ENCODE data around the gene CD3G.
"Not testable (repeated sequence)": the region's sequence is repeated elsewhere in the genome, so short reads cannot be mapped to it uniquely, and the experiment has no call there.

The CD3G gene

DNA sequence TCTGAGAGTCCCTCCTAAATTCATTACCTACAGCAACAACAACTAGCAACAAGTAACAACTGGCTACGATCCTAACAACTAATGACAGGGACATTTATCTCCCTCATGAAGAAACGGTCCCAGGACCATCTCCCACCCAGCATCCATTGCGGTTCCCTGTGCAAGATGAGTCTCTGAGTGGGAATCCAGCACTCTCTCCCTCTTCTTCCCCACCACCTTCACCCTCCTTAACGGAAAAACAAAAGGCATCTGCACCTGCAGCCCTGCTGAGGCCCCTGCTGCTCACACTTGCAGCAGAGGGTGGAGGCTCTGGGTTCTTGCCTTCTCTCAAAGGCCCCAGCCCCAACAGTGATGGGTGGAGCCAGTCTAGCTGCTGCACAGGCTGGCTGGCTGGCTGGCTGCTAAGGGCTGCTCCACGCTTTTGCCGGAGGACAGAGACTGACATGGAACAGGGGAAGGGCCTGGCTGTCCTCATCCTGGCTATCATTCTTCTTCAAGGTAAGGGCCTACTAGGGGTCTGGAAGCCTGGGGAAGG lies at the start of gene CD3G:
CD3G (plus strand) TSS at position 364 of the 535 bp plus-strand sequence; CDS start at position 444, 80 bp downstream.
- no peak for DNase-seq

DNA sequence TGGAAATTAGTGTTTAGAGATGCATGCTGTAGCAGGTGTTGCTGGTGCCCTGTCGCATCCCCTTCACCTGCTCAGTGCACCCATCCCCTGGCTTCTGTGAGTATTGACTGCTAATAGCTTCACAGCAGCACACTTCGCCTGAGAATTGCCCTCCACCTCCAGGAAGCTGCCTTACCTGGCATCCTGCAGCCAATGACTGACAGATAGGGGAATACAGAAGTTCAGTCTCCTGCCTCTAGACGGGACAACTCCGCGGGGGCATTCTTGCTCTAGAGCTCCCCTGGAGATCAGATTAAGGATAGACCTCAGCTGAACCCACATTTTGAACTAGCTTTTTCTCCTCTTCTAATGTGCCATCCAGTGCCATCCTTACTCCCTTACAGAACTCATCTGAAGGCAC lies 48.9 kb upstream of the CD3G start:
- no peak for DNase-seq

DNA sequence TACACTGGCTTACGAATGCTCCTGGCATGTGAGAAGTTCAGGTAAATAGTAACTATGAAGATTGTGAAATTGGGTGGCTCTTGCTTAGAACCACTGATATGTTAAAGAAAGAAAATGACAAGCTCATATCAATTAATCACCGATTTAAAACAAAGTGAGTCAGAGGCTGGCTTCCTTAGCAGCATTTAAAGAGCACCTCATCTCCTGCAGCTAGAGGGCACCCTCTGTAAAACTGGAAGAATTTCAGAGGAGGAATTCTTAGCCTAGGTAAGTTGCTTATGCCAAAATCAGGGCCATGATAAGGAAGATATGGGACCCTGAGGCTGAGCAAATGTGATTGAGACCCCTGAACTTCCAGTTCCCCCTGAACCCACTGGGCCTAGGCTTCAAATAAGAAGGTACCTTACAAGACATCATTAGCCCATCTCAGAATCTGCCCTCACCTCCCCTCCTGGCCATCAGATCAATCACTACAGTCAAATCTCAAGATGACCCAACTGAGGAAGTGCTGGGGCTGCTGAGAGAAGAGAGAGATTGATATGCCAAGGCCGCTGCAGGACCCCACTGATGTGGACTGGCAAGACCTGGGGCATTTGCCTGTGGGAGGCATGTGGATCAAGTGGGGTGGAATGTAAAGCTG lies 48.2 kb upstream of the CD3G start:
- DNase-seq: peak; percentile 23

DNA sequence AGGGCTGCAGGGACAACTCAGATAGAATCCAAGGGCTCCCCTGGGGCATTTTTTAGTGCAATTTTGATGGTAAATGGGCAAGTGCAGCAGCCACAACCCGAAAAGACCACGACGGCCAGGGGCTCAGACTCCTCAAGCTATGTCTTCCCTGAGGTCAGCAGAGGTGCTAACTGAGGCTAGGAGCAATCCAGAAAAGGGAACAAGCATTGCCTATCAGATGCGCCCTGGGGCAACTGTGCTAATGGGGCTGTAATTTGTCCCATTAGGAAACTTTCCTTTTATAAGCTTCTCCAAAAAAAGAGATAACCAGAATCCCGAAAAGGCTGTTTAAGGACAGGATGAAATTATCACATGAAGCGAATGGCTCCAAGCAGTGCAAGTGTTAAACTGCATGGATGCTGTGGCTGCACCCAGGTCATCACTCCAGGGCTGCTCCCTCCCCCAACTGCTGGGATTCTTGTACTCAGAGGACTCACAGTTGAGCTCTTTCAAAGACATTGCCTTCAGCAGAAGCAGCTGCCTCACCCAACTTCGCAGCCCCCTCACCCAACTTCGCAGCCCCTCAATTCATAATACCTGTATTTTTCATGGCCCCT lies 42.4 kb upstream of the CD3G start:
- no peak for DNase-seq

DNA sequence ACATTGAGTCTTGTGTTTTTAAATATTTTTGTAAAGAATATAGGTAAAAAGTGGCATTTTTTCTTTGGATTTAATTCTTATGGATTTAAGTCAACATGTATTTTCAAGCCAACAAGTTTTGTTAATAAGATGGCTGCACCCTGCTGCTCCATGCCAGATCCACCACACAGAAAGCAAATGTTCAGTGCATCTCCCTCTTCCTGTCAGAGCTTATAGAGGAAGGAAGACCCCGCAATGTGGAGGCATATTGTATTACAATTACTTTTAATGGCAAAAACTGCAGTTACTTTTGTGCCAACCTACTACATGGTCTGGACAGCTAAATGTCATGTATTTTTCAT lies 39.9 kb upstream of the CD3G start:
- no peak for DNase-seq

DNA sequence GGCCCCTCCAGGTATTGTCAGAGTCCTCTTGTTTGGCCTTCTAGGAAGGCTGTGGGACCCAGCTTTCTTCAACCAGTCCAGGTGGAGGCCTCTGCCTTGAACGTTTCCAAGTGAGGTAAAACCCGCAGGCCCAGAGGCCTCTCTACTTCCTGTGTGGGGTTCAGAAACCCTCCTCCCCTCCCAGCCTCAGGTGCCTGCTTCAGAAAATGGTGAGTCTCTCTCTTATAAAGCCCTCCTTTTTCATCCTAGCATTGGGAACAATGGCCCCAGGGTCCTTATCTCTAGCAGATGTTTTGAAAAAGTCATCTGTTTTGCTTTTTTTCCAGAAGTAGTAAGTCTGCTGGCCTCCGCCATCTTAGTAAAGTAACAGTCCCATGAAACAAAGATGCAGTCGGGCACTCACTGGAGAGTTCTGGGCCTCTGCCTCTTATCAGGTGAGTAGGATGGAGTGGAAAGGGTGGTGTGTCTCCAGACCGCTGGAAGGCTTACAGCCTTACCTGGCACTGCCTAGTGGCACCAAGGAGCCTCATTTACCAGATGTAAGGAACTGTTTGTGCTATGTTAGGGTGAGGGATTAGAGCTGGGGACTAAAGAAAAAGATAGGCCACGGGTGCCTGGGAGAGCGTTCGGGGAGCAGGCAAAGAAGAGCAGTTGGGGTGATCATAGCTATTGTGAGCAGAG lies 39.4 kb upstream of the CD3G start, which contains the start of gene CD3E:
CD3E (plus strand) TSS at position 163 of the 681 bp plus-strand sequence; CDS start at position 386, 223 bp downstream.
- no peak for DNase-seq

DNA sequence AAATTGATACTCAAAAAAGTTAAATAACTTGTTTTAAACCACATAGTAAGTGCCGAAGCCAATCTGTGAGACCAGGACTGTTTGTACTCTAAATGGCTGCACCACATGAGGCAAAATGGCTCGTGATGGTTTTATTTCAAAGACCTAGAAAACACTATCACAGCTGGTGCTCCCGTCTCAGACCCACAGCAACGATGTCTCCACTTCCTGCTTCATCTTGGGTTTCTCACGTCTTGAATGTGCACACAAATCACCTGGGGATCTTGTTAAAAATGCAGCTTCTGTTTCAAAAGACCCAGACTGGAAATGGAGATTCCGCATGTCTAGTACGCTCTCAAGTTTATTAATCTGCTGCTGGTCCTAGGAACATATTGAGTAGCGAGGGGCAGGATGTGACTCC lies 38.4 kb upstream of the CD3G start:
- DNase-seq: no peak

DNA sequence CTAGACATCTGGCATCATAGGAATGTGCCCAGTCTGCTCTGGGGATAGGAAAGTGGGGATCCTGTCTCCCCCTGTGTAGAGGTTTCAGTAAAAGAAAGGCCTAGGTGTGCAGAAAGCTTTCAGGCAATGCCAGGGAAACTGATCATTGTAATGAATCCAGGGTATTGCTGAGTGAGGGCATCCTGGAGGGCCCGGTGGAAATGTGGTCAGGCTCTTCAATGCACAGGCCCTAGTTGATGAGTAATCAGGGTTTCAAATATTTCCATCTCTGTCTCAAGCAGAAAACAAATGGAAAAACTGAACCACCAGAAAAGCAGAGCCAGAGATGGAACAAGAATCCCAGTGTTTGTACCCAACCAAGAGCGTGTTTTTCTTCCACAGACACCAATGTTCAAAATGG lies 37.6 kb upstream of the CD3G start:
- DNase-seq: no peak

DNA sequence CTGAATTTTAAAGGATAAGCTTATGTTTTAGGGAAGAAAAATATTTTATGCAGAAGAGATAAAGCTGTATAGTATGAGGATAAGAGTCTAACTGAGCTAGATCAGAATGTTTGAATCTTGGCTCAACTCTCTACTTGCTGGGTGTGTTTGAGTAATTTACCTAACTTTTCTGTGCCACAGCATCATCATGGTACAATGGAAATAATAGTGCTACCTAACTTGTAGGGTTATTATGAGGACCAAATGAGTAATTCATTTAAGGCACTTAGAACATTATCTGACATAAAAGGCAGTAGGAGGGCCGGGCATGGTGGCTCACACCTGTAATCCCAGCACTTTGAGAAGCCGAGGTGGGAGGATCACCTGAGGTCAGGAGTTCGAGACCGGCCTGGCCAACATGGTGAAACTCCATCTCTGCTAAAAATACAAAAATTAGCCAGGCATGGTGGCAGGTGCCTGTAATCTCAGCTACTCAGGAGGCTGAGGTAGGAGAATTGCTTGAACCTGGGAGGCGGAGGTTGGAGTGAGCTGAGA lies 35.1 kb upstream of the CD3G start:
- DNase-seq: not testable (repeated sequence)

DNA sequence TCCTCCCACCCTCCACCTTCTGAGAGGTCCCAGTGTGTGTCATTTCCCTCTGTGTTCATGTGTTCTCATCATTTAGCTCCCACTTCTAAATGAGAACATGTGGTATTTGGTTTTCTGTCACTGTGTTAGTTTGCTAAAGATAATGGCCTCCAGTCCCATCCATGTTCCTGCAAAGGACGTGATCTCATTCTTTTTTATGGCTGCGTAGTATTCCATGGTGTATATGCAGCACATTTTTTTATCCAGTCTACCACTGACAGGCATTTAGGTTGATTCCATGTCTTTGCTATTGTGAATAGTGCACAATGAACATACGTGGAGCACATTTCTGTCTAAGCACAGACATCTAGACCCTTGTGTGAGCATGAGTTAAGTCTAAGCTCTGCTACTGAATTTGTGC lies 33.9 kb upstream of the CD3G start:
- DNase-seq: no peak

DNA sequence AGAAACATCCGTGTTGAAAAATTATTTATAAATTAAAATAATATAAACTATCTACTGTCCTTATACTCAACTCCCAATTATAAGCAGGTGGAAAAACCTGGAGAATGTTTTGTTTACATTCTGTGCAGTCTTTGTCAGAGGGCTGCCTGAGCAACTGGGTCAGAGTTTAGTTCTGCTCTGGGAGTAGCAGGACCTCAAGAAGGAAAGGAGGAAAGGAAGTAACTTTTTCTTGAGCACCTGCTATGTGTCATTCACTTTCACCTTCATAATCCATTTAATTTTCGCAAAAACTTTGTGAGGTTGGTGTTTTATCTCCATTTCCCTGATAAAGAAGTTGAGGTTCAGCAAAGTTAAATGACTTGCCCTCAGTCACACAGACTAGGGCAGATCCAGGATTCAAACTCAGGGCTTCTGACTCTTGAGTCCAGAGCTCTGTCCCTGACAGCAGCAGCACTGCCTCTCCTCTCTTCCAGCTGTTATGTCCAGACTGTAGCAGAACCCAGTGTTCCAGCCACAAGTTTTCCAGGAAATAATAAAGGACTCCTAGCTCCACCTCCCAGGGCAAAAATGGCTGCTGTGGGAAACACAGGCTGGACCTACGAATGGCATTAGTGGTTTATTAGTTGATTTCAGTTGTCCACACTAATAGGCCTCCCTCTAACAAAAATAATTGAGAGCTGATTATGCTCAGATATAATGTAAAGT lies 33.2 kb upstream of the CD3G start:
- no peak for DNase-seq

DNA sequence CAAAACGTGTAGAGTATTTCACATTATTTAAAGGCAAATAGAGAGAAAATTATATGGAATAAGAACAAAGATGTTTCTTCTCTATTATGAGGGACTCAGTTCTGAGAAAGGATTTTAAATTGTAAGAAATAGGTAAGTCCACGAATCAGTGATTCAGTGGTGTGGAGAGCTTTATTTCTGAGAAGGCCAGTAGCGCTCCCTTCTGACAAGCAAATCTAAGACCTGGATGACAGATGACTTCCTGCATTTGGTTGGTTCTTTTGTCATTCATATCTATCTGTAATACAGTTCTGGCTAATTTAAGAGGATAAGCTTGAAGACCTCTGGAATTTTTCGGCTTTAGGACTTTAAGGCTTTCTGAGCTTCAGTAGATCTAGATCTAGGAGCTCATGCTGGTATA lies 32.6 kb upstream of the CD3G start:
- no peak for DNase-seq

DNA sequence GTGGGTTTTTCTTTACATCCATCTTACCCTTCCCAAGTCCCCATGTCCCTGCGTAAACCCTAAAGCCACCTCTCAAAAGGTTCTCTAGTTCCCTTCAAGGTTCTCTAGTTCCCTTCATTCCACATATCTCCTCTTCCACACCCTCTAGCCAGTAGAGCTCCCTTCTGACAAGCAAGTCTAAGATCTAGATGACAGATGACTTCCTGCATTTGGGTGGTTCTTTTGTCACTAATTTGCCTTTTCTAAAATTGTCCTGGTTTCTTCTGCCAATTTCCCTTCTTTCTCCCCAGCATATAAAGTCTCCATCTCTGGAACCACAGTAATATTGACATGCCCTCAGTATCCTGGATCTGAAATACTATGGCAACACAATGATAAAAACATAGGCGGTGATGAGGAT lies 31.8 kb upstream of the CD3G start:
- no peak for DNase-seq

DNA sequence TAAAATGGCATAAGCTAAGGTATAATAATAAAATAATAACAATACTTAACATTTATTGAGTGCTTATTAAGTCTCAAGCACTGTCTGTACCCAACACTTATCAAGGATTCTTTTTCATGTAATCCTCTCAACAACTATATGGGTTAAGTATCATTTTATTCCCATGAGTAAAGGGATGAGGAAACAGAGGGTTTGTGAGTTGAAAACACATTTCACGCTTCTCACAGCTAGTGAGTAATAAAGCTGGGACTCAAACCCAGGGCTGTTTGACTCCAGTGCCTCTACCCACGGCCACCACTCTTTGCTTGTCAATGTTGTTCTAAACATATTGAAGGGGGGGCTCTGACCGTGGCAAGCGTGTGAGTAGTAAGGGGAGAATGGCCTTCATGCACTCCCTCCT lies 30.9 kb upstream of the CD3G start:
- DNase-seq: no peak

DNA sequence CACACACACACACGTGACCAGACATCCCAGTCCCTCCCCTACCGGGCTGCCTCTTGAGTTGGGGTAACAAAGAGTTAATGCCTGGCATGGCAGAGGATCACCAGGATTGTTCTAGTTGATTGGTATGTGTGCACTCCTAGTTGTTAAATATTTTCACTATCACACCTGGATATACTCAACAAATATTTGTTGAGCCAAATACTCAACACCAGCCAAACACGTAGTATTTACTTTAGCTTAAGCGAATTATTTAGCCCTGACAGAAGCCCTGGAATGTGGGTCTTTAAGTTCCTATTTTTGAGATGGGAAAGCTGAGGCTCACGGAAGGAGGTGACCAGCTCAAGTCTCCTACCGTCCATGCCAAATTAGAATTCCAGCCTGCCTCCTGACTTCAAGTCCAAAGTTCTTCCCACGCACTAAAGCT lies 29.1 kb upstream of the CD3G start:
- no peak for DNase-seq

DNA sequence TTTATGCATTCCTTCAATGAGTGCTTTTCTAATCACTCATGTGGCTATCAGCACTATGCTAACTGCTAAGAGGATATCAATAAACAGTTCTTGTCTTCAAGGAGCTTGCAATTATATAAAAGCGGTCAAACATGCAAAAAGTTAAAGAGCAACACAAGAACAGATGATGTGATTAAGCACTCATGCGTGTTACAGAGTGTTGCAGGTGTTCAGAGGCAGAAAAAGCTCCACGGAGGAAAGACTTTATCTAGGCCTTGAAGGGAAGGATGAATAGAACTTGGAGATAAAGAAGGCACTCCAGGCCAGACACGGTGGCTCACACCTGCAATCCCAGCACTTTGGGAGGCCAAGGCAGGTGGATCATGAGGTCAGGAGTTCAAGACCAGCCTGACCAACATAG lies 26.0 kb upstream of the CD3G start:
- no peak for DNase-seq

DNA sequence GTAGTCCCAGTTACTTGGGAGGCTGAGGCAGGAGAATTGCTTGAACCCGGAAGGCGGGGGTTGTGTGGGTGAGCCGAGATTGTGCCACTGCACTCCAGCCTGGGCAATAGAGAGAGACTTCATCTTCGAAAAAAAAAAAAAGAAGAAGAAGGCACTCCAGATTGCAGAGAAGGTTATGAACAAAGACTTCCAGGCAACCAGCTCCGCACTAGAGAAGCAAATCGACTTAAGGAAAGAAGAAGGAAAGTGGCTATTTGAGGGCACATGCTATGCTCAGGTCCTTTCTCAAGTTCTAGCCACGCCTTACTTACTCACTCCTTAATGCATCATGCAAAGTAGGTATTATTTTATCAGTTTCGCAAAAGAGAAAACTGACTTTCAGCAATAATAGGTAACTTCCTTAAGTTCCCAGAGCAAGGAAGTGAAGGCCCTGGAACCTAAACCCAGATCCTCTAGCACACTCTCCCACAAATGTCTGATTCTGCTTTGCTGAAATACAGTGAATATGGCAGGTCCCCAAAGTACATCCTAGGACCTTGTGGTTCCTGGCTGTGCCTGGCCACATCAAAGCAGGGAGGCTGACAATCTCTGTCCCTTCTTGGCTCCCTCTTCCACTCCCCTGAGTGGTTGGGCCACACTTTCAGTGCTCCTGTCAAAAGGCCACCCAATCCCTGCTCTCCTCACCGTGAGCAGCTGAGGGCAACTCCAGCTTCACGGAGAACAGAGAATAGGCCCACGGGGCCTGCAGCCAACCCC lies 25.4 kb upstream of the CD3G start:
- no peak for DNase-seq

DNA sequence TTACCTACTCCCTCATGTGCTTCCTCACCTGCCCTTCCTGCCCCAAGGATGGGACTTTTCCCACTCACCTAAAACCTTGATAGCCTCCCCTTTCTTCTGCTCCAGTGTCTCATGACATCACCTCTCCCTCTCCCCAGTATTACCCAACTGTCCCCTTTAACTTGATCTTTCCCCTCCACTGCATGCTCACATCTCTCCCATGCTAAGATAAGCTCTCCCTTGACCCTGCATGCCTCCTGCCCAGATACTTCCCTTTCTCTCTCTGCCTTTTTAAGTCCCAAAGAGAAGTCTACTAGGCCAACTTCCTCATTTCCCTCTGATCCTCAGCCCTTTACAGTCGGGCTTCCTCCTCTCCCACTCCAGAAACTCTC lies 24.8 kb upstream of the CD3G start:
- DNase-seq: peak; percentile 71

DNA sequence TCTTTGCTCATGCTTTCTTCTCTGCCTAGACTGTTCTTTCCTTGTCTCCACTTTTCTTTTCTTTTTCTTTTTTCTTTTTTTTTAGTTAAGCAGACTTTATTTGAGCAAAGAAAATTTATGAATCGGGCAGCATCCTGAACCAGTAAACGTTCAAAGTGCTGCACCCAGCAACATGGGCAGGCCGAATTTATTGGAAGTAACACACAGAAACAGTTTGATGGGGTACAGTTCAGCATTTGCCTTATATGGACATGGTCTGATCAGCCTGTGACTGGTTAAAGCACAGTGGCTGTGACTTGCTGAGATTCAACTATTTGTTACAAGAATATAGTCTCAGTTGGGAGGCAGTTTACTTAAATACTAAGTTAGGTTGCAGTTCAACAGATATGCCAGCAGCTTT lies 23.6 kb upstream of the CD3G start:
- no peak for DNase-seq

DNA sequence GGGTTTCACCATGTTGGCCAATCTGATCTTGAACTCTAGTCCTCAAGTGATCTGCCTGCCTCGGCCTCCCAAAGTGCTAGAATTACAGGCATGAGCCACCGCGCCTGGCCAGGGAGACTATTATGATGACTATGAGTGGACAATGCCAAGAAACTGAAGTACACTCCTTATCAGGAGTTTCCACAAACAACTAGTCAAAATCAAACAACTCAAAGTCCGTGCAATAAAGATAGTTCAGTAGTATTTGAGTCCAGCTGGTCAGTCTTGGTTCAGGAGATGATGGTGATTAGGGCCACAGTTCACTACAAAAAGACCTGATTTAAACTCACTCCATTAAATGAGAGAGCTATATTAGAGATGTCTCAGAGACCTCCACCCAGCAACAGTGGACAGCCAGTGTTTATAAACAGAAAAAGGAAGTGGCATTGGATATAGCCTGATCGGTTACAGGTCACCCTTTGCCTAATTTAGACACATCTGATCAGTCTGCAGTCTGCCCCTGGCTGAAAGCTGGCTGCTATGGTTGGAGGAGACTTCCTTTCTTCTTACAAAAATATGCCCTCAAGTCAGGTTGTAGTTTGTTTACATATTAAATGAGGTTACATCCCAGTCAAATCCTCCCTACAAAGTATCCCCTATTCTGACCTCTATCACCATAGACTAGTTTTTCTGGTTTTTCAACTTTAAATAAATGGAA lies 22.6 kb upstream of the CD3G start:
- no peak for DNase-seq

DNA sequence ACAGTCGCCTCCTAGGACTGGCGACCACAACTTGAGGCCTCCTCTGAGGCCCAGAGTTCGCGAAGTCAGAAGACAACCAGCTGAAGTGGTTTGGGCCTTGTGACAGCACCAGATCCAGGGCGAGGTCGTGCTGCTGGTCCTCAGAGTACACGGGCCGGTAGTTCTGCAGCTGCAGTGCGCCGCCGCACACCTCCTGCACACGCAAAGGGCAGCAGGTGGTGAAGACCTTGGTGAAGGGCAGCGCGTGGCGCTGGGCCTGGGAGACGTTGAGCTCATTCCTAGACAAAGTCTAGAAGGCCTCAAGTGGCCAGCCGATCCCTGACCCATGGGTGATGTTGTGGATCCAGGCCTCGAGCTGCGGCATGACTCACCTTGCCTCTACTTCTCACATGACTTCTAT lies 21.4 kb upstream of the CD3G start:
- DNase-seq: no peak

DNA sequence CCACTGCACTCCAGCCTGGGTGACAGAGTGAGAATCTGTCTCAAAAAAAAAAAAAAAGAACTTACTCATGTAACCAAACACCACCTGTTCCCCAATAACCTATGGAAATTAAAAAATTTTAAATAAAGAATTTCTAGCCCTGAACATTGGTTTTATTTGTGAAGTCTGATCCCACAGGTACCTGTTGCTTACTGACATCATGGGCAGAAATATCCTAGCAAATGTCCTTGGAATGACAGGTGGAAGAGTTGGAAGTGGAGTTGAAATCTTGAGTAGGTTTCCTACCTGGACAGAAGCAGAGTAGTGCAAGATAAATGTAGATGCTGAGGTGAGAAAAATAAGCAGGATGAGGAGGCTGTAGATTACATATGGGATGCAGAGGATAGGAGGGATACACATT lies 18.9 kb upstream of the CD3G start:
- no peak for DNase-seq
